TTC549 (cell line): Measurements from ENCODE around the gene GANC.

Source experiments
- FAIRE-seq: peaks from 2 replicates; lab custom pipeline; 2012; peaks lifted over from hg19 to GRCh38; lab: Jason Lieb, UNC

GANC gene

DNA sequence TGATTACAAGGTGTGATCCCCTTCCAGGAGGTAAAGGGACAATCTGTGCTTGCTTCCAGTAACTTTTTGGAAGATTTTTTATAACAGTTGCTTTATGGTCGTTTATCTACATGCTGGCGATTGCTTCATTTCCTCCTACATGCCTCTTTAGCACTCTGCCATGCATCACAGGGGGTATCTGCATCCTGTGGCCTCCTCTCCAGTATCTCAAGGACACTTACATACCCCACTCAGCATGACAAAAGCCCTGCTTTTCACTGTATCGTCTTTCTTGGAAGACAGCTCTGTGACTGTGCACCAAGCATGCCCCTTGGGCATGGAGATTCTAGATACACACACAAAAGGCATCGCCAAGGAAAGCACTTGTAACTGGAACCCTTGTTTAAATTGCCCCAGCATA, 111.6 kb downstream of the GANC start:
- no peak for FAIRE-seq

DNA sequence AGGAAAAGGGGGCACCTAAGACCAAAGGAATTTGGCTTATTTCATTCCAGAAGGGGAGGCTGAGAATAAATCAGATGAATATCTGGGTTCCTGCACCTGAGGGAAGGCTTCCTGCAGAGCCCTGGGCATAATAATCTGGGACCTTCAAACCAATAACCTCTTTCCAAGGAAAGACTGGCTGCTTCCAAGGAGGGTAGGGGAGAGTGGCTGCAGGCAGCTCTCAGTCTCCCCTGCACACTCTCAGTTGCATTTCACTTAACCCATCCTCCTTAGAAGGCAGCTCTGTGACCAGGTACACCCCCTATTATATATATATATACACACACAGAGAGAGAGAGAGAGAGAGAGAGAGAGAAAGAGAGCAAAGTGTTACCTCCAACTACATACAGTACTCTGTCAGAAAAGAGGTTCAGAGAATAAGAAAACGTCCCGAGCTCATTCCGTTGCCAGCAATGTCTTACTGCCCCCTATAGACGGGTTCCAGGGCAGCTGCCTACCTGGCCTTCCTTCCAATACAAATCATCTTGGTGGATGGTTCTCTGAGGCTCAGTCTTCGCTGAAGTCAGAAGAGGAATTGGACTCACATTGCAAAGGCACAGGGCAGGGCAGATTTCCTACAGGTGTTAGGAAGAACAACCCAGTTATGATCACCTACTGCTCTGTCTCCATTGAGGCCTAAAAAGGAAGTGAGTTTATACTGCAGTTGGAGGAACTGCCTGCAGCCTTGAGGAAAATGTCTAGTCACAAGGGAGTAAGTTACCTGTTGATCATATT, 112.4 kb downstream of the GANC start:
- FAIRE-seq = peak; percentile 45

GRCh38 chr15:42385980-42386700, 113.1 kb downstream of the GANC start:
- no peak for FAIRE-seq

DNA sequence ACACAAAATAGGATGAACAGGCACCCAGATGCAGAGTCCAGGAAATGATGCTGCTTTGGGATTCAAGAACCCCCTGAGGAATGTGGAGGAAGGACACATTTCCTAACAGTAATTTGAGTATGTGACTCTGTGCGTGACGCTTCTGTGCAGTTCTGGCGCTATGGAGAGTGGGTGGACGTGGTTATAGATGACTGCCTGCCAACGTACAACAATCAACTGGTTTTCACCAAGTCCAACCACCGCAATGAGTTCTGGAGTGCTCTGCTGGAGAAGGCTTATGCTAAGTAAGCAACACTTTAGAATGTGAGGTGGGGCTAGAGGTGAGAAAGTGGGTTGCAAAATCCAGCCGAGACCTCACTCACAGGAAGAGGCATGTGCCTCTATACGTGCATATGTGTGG, 114.6 kb downstream of the GANC start:
- FAIRE-seq = no peak

DNA sequence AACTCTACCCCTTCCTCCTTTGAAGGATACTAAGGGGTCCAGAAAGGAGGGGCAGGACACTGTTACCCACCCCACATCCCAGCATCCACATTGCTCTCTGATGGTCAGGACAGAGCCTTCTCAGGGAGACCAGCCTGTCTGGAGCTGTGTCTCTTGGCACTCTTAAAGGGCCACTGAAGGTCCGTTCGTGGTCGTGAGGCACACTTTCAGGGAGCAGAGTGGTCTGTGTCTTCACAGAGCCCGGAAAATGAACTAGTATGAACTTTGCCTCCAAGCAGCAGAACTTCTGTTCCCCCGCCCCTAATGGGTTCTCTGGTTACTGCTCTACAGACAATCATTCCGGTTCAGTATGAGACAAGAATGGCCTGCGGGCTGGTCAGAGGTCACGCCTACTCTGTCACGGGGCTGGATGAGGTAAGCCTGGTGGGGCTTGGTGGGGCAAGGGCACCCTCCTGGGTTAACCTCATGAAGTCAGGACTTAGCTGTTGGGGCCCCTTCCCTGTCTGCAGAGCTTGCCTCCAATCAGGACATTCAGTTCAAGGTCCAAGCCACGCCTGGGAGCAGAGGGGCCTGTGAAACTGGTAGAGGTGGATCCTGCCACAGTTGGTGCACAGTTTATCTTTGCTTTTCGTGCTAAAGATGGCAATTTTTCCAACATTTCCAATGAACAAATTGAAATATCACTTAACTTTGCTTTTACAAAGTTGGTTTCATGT, 119.5 kb downstream of the GANC start:
- no peak for FAIRE-seq

DNA sequence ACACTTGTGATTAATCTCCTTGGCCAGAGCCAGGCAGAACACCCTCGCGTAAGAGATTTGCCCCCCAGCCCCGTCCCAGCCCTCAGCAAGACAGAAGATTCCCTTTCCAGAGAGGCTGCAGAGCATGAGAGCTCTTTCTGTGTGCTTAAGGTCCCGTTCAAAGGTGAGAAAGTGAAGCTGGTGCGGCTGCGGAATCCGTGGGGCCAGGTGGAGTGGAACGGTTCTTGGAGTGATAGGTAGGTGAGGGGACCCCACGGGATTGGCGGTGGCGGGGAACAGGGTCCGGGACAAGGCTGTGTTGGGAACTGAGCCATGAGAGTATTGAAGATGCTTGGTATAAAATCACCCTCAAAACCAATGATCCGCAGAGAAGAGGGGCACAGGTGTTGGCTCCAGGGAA, 121.1 kb downstream of the GANC start:
- FAIRE-seq = no peak

- no peak for FAIRE-seq
Observed at GRCh38 chr15:42395838-42396237, 122.8 kb downstream of the GANC start.

DNA sequence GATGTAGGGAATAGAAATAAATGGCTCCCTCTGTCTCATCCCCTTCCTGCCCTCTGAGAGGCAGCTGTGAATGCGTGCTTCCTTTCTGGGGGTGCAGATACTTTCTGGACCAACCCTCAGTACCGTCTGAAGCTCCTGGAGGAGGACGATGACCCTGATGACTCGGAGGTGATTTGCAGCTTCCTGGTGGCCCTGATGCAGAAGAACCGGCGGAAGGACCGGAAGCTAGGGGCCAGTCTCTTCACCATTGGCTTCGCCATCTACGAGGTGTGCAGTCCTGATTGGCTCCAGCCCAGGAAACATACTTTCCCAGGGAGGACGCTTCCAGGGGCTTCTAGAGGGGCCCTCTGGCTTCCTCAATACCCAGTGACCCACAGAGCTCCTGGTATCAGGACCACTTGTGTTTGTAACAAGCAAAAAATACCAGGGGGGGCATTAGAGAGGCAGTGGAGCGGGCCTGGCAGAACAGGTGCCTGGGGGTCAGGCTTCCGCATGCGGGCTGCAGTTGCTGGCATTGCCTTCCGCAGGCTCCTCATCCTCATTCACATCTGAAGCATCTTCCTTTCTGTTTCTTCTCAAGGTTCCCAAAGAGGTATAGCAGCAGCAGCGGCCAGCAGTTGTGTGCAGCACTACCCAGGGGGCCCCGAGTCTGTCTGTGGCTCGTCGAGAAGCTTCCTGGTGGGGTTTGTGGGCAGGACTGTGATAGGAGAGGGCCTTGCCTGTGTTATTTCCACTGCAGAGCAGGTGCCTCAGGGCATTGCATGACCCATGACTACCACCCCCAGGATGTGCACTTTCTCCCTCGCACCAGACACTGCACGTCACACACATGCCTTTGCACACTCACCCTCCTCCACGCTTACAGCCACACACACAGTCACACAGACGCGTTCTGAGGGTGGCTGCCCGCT, 128.8 kb downstream of the GANC start:
- no peak for FAIRE-seq

DNA sequence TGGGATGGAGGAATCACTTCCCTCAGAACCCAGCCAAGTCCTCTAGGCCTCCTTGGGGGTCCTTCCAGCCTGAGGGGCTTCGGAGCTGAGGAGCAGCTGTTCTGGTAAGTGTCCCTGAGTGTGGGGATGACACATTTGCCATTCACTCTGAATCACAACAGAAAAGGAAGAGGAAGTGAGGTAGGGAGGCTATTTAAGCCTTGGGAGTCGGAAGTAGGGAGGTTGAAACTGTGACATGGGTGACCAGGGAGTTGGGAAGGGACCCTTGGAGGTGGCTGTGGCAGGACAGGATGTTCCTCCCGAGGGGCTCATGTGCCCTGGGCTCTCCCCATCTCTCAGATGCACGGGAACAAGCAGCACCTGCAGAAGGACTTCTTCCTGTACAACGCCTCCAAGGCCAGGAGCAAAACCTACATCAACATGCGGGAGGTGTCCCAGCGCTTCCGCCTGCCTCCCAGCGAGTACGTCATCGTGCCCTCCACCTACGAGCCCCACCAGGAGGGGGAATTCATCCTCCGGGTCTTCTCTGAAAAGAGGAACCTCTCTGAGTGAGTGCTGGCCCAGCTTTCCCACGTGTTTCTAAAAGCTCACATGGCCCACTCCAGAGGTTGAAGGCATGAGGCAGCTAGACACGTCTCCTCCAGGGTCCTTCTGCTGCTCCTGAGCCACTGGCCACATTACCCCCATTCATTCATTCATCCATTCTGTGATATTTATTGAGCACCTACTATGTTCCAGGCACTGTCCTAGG, 129.6 kb downstream of the GANC start:
- FAIRE-seq = no peak

GRCh38 chr15:42403389-42403788, 130.4 kb downstream of the GANC start:
- FAIRE-seq = no peak

GRCh38 chr15:42404461-42405235, 131.6 kb downstream of the GANC start:
- no peak for FAIRE-seq

- FAIRE-seq = no peak
Observed at GRCh38 chr15:42405863-42406482, 133.0 kb downstream of the GANC start.
